GM18505 (cell line): ENCODE measurements around the gene NAALADL1.

Experiments used
- ATAC-seq: cut with Tn5 transposase; IDR thresholded peaks from one replicate; pipeline ENCODE4 v1.9.1; 2021; ENCODE audit not compliant: unreplicated experiment
- POLR2A ChIP-seq: IDR thresholded peaks from 4 replicates; pipeline ENCODE4 v1.6.1; 2011; ENCODE audit warnings: borderline replicate concordance; ENCODE audit not compliant: insufficient read depth, insufficient read length; ENCODE audit errors: extremely low read depth

NAALADL1 gene

GRCh38 chr11:65053827-65054508, 4.4 kb downstream of the NAALADL1 start:
- ATAC-seq, result no peak
- TF ChIP-seq POLR2A, result no peak

DNA sequence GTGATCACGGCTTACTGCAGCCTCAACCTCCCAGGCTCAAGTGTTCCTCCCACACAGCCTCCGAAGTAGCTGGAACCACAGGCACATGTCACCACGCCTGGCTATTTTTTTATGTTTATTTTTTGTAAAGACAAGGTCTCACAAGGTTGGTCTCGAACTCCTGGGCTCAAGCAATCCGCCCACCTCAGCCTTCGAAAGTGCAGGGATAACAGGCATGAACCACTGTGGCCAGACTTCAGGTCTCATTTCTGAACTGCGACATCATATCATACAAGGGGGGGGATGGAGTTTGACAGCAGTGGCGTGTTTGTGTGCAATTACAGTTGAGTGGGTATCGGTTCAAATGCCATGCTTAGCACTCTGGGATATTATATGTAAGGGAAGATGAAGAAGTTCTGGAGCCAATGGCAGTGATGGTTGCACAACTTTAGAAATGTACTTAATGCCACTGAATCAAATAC, 6.9 kb downstream of the NAALADL1 start:
- ATAC-seq, result no peak
- no peak for TF ChIP-seq POLR2A

GRCh38 chr11:65047581-65048422, 10.6 kb downstream of the NAALADL1 start:
- TF ChIP-seq POLR2A, result peak; percentile 16

GRCh38 chr11:65045728-65046127, 12.6 kb downstream of the NAALADL1 start:
- TF ChIP-seq POLR2A, result no peak
- ATAC-seq, result no peak

More at GRCh38 chr11:65047581-65048422, 10.6 kb downstream of the NAALADL1 start:
- no peak for ATAC-seq

DNA sequence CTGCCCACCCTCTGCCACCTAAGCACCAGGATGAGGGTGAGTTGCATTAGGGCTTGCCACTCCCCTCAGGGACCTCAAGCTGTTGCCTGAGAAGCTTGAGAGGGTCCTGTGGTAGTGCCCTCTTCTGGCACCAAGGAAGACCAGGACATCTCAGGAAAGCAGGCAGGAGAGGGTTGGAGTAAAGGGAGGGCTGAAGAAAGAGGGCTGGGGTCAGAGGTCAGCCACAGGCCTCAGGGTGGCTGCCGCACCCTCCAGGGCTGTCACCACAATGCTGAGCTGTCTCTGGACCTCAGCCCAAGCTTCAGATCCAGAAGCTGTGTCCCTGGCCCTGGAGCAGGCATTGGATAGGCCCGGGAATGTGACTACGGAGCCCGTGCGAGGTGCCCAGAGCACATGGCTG, 13.3 kb downstream of the NAALADL1 start:
- TF ChIP-seq POLR2A, result no peak
- ATAC-seq, result no peak

- no peak for ATAC-seq
- no peak for TF ChIP-seq POLR2A
Measured at GRCh38 chr11:65043881-65044501, 14.4 kb downstream of the NAALADL1 start.

DNA sequence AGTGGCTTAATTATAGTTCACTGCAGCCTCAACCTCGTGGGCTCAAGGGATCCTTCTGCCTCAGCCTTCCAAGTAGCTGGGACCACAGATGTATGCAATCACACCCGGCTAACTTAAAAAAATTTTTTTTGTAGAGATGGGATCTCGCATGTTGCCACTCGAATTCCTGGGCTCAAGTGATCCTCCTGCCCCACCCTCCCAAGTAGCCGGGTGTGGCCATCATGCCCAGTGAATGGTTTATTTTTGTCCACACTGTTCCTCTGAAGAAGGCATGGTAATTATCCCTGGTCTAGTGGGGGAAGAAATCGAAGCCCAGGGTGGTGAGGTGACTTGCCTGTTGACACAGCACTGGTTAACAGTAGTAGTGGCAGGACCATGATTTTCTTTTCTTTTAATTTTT, 15.5 kb downstream of the NAALADL1 start:
- TF ChIP-seq POLR2A, result no peak
- no peak for ATAC-seq

- peak; percentile 62 for TF ChIP-seq POLR2A
- peak; percentile 81 for ATAC-seq
Measured at GRCh38 chr11:65040847-65041622, 17.3 kb downstream of the NAALADL1 start, which contains the start of gene SAC3D1. SAC3D1 (plus strand) TSS chr11:65041210; CDS start chr11:65041293, 83 bp downstream.

GRCh38 chr11:65040520-65040846, 17.9 kb downstream of the NAALADL1 start:
- TF ChIP-seq POLR2A, result no peak
- ATAC-seq, result no peak

DNA sequence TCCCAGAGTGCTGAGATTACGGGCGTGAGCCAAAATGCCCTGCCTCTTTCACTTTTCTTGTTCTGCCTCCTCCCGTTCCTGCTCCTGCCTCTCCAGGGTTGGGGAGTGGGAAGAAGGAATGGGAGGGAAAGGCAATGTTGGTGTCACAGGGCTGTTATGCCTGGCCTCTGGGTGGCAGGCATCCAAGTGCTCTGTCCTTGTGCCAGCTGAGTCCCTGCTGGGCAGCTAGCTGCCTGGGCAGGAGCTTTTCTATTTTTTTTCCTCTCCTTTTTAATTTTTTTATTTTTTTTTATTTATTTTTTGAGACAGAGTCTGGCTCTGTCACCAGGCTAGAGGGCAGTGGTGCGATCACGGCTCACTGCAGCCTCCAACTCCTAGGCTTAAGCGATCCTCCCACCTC, 21.4 kb downstream of the NAALADL1 start:
- no peak for TF ChIP-seq POLR2A
- ATAC-seq, result no peak

DNA sequence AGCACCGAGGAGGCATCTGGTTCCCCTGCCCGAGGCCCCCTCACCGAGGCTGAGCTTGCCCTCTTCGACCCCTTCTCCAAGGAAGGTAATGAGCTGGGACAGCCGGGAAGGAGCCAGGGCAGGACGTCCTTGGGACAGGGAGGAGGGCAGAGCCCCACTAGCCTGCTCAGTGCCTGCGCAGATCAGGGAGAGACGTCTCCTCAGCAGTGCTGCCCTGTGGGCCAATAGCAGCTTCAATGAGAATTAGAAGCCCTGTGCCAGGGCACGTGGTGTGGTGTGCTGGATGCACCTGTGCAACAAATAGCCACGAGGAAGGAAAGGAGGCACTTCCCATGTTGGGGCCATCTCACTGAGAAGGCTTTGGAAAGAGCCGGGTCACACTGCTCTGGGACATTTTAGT, 22.8 kb downstream of the NAALADL1 start:
- TF ChIP-seq POLR2A, result no peak
- ATAC-seq, result no peak

DNA sequence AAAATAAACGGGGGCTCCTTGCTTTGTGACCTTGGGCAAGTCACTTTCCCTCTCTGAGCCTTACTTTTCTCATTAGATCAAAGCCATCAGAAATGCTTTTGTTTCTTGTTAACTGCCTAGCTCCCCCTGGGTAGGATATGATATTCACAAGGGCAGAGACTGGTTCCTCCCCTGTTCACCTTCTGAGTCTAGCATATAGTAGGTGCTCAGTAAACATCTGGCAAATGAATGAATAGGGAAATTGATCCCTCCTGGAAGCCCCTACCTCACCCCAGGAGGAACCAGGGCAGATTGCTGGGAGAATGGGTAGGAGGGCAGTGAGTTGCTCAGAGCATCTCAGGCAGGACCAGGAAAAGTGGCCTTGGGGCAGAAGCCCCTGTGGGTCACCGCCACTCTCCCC, 23.9 kb downstream of the NAALADL1 start:
- ATAC-seq, result no peak
- no peak for TF ChIP-seq POLR2A

DNA sequence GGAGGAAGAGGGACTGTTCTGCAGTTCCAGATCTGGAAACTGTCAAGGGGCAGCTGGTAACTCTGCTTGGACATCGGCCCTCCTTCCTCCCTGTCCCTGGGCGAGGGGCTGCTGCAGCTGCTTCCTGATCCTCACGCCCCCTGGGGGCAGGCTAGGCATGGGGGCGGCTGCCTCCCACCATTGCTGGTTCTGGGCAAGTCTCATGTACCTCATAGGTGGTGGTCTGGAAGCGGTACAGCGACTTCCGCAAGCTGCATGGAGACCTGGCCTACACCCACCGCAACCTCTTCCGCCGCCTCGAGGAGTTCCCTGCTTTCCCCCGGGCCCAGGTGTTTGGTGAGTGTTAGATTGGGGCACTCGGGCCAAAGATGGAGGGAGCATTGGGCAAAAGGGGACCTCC, 26.1 kb downstream of the NAALADL1 start:
- no peak for ATAC-seq
- TF ChIP-seq POLR2A, result no peak

- peak; percentile 77 for TF ChIP-seq POLR2A
- peak; percentile 80 for ATAC-seq
Measured at GRCh38 chr11:65027213-65028067, 30.9 kb downstream of the NAALADL1 start, which contains the start of gene SNX15. SNX15 (plus strand) TSS chr11:65027439; CDS start chr11:65027538, 99 bp downstream.
